LNCaP clone FGC (cell line): Measurements from ENCODE around the gene FBXL16.

Experiments used
- DNase-seq: peaks from one replicate; pipeline ENCODE4 v3.0.0-alpha.2; 2011; ENCODE audit warnings: low read depth
- H3K4me3 ChIP-seq: 2 replicates; pipeline ENCODE4 v1.5.1; 2011; ENCODE audit warnings: mild to moderate bottlenecking, low read depth, low read length, control low read depth
- CTCF ChIP-seq: IDR thresholded peaks from 2 replicates; pipeline ENCODE4 v1.5.1; 2012; ENCODE audit warnings: mild to moderate bottlenecking; ENCODE audit not compliant: control insufficient read depth, insufficient read depth; ENCODE audit errors: extremely low read depth

FBXL16 gene

GRCh38 chr16:728131-728889 is 22.7 kb upstream of the FBXL16 start:
- no peak for TF ChIP-seq CTCF
- DNase-seq, result peak; percentile 80
- peak overlapping the region; percentile 88 for H3K4me3 ChIP-seq

- DNase-seq, result no peak
- peak overlapping the region; percentile 88 for H3K4me3 ChIP-seq
- no peak for TF ChIP-seq CTCF
Observed at GRCh38 chr16:727291-727977, 21.8 kb upstream of the FBXL16 start.

- peak; percentile 41 for DNase-seq
- no peak for TF ChIP-seq CTCF
- H3K4me3 ChIP-seq, result peak within 1 kb of the TSS; percentile 88
Observed at GRCh38 chr16:726438-727290, 21.1 kb upstream of the FBXL16 start, which contains the start of the genes CCDC78 and HAGHL. TSS of gene CCDC78 (minus strand) at chr16:726443. CDS start at chr16:726367, 76 bp downstream. TSS of gene HAGHL (plus strand) at chr16:727106. CDS start at chr16:727510, 404 bp downstream.

- no peak for DNase-seq
- TF ChIP-seq CTCF, result no peak
- peak overlapping the region; percentile 55 for H3K4me3 ChIP-seq
Observed at GRCh38 chr16:726188-726437, 20.5 kb upstream of the FBXL16 start.

- no peak for DNase-seq
- H3K4me3 ChIP-seq, result peak overlapping the region; percentile 55
- TF ChIP-seq CTCF, result no peak
Observed at GRCh38 chr16:725463-726187, 20.0 kb upstream of the FBXL16 start.

GRCh38 chr16:725041-725376 is 19.4 kb upstream of the FBXL16 start:
- H3K4me3 ChIP-seq, result no peak overlapping the region
- no peak for DNase-seq
- no peak for TF ChIP-seq CTCF
